HL-60 (cell line): ENCODE data around the gene ABHD5.

Experiments
- CTCF ChIP-seq: IDR thresholded peaks from one replicate; pipeline ENCODE4 v1.5.1; 2011; ENCODE audit warnings: low read length, control low read depth, inconsistent platforms; ENCODE audit not compliant: insufficient read depth
- TF ChIP-seq, protein P1 (sequence below): IDR thresholded peaks from 2 replicates; pipeline ENCODE4 v1.6.1; 2012; ENCODE audit warnings: low read depth; ENCODE audit not compliant: insufficient replicate concordance

DNA sequence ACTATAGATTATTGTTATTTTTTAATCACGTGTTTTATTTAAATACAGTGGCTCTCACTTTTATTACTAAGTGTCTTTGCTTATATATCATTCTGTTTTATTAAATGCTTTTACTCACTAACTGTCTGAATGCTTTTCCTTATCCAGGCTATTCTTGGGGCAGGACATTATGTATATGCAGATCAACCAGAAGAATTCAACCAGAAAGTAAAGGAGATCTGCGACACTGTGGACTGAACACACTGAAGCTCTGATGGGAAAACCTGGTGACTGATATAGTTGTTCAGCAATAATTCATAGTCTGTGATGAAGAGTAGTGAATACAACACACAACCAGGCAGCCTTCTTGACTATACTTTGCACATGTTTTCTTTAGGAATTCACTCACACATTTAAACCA lies 27.6 kb downstream of the ABHD5 start:
- TF ChIP-seq, protein P1, sequence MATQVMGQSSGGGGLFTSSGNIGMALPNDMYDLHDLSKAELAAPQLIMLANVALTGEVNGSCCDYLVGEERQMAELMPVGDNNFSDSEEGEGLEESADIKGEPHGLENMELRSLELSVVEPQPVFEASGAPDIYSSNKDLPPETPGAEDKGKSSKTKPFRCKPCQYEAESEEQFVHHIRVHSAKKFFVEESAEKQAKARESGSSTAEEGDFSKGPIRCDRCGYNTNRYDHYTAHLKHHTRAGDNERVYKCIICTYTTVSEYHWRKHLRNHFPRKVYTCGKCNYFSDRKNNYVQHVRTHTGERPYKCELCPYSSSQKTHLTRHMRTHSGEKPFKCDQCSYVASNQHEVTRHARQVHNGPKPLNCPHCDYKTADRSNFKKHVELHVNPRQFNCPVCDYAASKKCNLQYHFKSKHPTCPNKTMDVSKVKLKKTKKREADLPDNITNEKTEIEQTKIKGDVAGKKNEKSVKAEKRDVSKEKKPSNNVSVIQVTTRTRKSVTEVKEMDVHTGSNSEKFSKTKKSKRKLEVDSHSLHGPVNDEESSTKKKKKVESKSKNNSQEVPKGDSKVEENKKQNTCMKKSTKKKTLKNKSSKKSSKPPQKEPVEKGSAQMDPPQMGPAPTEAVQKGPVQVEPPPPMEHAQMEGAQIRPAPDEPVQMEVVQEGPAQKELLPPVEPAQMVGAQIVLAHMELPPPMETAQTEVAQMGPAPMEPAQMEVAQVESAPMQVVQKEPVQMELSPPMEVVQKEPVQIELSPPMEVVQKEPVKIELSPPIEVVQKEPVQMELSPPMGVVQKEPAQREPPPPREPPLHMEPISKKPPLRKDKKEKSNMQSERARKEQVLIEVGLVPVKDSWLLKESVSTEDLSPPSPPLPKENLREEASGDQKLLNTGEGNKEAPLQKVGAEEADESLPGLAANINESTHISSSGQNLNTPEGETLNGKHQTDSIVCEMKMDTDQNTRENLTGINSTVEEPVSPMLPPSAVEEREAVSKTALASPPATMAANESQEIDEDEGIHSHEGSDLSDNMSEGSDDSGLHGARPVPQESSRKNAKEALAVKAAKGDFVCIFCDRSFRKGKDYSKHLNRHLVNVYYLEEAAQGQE = no peak
- no peak for TF ChIP-seq CTCF
